Inflammatory macrophage treated with lipopolysaccharide for 4 hours (primary cell): Measurements from ENCODE around the gene ZFTA.
"Not testable (repeated sequence)": the region's sequence is repeated elsewhere in the genome, so short reads cannot be mapped to it uniquely, and the experiment has no call there.

Experiments
- DNase-seq: peaks from one replicate; pipeline ENCODE4 v3.0.0-alpha.2; 2020

The ZFTA gene

DNA sequence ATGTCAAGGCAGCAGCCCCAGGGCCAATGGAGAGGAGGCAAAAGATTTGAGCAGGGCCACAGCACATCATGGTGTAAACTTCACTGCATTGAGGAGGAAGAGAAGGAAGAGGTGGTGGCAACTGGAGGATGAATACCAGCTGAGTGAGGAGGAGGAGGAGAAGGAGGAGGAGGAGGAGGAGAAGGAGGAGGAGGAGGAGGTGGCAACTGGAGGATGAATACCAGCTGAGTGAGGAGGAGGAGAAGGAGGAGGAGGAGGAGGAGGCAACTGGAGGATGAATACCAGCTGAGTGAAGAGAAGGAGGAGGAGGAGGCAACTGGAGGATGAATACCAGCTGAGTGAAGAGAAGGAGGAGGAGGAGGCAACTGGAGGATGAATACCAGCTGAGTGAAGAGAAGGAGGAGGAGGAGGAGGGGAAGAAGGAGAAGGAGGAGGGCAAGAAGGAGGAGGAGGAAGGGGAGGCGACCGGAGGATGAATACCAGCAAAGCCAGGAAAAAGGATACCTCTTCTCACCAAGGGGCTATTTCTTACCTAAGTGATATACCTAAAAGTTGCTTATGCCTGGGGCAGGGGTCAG lies 3.3 kb upstream of the ZFTA start:
- not testable (repeated sequence) for DNase-seq

DNA sequence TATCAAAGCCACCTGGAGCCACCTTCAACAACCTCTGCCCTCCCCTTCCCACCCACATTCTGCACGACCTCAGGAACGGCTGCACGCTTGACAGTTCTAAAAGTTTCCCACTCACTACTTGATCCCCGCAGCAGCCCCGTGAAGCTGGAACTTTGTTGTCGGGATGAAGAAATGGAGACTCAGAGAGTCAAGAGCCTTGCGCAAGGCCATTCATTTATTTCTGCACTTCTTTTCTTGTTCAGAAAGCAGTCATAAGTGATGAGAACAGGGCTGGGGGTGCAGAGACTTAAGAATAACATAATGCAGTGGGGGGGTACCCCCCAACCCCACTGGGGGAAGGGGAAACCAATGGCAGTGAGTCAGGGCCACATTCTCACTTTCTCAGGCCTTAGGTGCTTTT lies 2.2 kb upstream of the ZFTA start:
- DNase-seq: peak; percentile 38

DNA sequence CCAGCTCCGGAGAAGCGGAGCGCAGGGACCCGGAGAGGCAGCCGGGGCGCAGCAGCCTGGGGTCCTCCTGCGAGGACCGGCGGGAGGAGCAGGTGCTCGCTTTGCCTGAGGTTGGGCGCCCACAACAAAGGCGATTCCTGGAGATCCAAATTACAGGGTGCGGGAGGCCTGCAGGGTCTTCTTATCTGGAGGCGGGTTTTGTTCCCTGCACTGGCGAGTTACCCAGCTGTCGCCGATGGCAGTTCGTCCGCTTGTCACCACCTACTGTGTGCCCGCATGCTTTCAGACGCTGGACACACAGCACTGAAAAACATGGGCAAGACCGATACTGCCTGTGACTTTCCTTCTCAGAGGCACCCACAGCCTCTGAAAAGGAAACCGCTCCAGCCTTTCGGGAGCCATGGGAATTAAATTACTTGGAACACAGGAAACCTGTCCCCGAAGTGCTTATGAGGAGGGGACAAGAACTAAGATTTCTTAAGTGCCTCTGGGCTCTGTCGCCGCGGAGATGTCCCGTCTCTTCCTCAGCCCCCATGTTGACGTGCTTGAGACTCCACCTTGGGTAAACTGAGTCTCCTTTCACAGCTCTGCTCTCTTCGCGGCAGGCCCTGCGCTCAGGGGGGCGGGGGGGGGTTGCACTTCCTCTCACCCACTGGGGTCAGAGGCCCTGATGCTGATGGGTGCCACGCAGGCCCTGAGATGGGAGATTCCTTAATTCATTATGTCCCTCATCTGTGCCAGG lies 1.3 kb upstream of the ZFTA start:
- no peak for DNase-seq

DNA sequence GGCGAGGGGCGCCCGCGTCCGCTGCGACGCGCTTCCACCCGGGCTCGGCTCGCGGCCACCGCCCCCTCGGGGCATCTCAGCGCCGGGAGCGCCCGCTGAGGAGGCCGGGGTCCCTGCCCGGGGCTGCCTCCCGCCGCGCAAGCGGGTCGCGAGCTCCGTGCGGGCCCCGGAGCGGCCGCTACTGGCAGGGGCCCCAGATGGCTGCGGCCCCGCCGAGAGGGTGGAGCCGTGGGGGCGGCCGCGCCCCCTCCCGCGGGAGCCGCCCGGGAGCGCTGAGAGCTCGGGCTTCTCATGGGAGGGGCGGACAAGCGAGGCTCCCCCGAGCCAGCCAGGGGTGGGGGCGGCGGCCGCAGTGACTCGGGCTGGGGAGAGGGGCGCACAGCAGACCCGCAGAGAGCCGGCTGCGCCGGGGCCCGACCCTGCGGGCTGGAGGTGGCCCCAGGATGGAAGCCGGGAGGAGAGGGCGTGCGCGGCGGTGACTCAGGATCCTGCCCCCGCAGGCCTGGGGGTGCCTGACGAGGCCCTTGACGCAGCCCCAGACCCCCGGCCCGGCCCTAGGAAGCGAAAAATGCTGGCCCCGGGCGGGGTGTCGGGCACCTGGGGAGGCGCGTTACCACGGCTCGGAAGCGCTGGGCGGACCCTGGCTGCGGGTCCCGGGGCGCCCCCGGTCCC lies 603 bp upstream of the ZFTA start:
- no peak for DNase-seq

DNA sequence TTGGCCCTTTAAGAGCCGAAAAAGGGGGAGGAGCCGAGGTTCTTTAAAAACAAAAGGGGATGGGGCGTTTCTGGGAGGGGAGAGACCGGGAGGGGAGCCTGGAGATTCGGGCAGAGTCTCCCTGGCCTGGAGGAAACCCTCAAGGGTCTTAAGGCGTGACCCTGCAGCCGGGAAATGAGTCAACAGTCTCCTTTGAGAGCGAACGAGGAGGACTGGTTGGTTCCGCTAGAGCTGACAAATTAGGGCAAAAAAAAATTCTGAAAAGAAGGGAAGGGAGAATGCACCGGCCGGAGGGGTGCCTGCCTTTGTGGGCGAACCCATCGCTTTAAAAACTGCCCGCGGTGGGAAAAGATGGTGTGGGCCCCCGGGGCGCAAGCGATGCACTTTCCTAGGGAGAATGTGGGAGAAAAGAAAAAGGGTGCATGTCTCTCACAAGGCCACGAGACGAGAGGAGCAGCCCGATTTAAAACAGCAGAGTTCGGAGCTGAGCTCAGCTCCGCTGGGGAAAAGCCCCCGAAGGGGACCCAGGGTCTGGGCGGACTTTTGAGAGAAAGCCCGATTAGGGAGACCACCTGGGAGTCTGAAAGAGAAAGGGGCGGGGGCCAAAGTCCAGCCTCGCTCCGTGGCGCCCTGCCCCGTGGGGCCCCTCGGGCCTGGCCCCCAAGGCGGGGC lies 874 bp downstream of the ZFTA start:
- DNase-seq: peak; percentile 41

DNA sequence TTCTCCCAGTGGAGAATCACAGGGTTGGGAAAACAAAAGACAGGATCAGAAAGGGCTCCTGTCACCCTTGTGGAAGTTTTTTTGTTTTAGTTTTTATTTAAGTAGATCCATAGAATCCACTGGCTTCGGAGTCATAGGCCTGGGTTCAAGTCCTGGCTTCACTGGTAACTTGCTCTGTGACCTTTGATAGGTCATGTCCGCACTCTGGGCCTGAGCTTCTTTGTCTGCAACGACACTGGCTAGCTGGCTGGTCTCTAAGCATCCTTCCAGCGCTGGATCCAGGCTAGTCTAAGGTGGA lies 1.4 kb downstream of the ZFTA start:
- no peak for DNase-seq

DNA sequence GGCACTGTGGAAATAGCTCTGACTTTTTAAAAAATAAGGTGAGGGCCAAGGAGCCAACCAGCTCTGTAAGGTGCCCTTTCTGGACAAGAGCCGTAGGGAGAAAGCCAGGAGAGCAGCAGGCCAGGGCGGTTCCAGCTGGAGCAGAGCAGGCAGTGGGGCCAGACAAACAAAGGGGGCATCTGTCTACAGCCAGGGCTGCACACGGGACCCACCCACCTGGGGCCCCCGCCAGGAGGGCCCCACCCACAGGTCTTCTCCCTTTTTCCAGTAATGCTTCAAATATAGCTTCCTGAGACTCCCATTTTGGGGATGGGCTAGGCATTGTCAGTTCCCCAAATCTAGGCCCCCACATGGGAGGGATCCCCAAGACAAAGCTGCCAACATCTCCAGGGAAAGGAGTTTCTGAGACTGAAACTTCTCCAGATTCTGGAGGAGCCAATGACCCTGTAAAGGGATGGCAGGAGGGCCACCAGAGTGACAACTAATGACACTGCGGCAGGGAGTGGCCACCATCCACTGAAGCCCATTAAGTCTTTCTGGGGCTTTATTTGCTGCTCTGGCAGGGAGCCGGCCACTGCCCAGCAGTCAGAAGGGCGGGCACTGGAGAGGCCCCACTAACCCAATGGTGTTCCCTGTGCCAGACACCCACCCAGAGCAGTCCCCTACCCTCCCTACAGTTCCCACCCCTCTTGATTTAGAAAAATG lies 1.9 kb downstream of the ZFTA start:
- no peak for DNase-seq

DNA sequence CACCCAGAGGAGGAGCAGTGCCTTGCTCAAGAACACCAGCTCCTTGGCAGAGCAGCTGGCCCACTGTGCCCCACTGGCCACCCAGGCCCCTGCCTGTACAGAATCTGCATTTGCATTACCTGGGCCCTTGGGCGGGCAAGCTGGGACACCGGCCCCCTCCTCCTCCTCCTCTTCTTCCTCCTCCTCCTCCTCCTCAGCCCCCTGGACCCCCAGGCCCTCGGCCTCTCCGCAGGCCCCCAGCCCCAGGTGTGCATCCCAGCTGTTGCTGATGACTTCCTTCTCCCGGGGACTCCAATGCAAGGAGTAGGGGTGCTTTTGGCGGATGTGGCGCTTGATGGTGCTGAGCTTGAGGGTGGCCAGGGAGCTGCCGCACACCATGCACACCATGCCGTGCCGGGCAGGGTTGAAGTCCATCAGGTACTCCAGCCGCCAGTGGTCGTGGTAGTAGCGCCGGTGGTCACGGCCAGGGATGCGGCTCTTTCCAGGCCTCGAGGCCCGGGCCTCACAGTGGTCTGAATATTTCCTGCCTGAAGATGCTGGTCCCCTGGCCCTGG lies 2.8 kb downstream of the ZFTA start:
- no peak for DNase-seq

DNA sequence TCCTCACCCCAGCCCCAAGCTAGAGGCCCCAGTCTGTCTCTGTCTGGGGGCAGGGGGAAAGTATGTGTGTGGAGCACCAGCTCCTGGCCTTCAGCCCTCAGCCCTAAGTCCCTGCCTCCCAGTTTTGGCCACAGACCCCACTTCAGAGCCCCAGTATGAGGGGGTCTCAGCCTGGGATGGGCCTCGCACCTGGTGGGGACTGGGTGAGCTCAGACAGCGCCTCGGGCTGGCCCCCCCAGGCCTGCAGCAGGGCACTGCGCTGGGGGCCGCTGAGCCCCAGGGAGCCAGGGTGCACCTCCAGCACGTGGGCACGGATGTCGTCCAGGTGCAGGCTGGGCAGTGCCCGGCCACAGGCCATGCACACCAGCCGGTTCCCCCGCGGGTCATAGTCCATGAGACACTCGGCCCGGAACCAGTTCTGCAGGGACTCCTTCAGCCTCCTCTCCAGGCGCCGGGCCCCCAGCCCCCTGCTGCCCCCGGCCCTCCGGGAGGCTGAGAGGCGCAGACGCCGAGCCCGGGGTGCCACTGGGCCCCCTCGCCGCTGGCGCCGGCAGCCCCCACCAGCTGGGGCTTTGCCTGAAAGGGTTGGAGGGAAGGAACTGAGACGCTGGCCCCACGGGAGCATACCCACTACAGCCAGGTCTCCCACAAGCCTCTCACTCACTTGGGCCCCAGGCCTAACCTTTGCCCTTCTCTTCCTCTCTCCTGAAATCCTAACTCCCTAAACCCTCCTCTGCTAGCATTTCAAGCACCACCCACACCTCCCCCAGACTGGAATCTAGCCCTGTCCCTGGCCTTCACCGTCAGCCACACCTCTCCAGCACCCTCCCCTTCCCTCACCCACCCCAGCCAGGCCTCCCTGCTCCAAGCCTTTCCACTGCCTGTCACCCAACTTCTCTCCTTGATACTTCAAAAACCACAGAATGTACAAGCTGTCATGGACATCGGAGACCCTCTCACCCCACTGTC lies 3.6 kb downstream of the ZFTA start:
- DNase-seq: no peak

DNA sequence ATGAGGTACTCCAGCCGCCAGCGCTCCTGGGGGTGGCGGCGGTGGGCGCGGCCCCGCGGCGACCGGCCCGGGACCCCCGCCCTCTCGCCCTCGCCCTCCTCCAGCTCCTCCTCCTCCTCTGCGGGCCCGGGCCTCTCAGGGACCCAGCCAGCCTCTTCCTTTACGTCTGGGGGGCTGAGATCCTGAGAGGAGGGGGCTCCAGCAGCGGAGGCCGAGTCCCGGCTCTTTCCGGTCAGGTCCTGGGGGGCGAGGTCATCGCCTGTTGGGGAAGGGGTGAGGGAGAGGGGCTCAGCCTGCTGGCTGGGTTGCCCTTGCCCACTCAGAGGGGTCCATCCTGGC lies 4.3 kb downstream of the ZFTA start:
- DNase-seq: no peak

DNA sequence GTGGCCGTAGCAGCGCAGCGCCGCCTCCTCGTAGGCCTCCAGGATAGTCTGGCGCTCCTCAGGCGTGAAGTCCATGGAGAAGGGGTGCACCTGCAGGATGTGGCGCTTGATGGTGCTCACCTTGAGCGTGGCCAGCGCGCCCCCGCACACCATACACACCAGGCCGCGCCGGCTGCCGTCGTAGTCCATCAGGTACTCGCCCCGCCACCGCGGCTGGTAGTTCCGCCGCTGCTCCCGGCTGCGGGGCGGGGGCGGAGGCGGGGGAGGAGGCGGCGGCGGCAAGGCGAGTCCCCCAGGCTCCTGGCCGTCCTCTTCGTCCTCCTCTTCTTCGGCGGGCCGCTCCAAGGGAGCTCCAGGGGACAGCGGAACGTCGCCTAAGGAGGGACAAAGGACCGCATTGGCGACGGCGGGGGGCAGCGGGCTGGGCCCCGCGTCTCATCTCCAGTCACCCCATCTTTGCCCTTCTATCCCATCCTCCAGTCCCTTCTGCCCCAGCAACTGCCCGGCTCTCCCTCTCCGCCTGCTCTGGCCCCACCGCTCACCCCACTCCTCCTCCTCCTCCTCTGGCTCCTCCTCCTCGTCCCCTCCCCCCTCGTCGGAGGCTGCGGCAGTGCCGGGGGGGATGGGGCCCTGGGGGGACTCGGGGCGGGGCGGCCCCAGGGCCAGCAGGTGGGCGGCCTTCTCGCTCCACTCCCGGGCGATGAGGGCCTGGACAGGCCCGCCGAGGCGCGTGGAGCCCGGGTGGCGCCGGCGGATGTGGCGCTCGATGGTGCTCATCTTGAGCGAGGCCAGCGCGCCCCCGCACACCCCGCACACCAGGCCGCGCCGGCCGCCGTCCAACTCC lies 4.9 kb downstream of the ZFTA start:
- DNase-seq: no peak

DNA sequence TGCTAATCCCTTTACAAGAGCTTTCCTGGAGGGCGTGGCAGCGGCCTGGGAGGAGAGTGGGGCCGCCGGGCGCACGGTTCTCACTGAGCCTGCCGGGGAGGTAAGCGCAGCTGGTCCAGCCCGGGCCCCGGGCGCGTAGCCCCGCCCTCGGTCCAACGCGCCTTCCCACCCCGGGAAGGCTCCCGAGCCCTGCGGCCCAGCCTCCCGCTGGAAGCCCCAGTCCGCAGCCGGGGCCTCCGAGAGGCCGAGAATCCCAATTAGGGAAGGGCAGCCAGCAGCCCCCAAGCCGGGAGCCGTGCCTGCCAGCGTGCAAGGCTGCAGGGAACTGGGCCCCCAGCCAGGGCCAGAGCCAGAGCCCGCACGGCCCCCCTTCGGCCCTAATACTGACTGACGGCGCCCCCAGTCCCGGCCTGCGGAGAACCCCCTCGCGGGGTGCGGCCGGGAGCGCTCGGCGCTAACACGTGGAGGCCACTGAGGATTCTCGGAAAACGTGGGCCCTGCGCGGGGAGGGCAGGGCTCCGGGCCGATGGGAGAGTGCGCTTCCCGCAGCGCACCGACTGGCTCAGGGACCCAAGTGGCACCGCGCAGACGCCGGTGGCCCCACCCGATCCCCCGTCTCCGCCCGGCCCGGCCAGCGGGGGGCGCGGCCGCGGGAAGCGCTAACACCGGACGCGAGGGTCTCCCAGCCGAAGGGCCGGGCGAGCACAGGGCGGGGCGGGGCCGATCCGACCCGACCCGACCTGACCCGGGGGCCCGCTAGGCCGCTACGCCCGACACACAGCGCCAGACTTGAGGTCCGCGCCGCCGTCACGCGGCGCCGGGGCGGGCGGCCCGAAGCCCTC lies 5.7 kb downstream of the ZFTA start:
- DNase-seq: no peak

DNA sequence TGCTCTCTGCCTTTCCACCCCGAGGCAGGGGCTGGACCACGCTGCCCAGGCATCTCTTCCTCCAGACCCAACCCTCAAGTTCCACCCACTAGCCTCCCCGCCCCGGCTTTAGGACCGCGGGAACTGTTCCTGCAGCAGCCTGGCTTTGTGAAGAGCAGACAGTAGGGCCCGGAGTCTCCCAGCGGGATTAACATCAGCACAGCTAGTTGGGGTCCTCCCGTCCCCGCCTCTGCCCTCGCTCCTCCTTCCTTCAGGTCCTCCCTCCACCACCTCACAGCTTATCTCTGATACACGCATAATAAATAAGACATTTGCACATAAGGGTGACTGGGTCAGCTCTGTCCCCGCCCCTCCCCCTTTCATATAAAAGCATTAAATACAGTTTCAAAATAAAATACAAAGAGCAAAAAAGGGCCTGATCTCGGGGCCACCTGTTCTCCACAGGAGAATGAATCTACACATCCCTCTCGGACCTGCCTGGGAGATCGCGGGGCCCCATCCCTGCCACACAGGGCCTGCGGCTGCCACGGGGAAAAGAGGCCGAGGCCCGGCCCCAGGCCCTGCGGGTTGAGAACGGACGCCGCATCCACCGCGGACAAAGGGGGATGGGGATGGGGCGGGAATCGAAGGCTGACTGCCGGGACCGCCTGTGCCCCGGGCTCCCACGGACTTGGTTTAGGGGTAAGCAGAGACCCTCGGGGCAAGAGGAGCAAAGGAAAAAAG lies 6.5 kb downstream of the ZFTA start:
- no peak for DNase-seq

DNA sequence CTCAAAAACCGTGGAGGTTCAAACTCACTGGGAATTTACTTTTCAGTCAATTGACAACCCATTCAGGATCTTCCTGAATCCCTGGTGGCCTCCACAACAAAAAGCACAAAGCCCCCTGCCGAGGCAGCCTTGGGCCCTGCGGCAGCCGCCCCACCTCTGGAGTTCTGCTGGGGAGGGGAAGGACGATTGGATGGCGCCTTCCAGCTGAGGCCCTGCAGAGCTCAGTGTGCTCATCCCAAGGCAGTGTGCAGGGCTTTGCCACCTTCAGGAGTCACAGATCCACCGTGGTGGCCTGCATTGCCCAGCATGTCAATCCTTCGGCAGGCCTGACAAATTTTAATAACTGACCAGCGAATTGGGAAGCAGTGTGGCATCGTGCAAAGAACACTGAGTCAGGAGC lies 7.4 kb downstream of the ZFTA start:
- DNase-seq: no peak

DNA sequence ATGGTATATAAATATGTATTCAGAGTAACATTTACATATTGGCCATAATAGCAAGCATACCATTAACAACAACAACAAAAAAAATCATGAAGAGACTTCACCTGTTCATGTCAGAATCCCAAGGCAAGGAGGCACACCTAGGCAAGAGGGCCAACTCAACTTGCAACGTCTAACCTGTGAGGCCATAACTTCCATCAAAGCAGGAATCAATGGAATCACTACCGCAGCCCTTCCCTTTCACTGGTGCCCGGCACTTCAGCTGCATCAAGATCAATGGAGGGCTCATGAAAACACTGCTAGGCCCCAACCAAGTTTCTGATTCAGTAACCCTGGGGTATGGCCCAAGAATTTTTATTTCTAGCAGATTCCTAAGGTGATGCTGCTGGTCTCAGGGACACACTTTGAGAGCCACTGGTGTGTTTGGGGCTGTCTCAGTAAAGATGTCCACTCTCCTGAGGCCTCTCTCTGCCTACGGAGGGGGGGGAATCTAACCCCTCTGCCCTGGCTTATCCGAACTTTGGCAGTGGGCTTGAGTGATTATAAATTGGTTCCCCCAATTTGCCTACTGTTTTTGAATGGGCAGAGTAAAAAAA lies 8.0 kb downstream of the ZFTA start:
- DNase-seq: no peak

DNA sequence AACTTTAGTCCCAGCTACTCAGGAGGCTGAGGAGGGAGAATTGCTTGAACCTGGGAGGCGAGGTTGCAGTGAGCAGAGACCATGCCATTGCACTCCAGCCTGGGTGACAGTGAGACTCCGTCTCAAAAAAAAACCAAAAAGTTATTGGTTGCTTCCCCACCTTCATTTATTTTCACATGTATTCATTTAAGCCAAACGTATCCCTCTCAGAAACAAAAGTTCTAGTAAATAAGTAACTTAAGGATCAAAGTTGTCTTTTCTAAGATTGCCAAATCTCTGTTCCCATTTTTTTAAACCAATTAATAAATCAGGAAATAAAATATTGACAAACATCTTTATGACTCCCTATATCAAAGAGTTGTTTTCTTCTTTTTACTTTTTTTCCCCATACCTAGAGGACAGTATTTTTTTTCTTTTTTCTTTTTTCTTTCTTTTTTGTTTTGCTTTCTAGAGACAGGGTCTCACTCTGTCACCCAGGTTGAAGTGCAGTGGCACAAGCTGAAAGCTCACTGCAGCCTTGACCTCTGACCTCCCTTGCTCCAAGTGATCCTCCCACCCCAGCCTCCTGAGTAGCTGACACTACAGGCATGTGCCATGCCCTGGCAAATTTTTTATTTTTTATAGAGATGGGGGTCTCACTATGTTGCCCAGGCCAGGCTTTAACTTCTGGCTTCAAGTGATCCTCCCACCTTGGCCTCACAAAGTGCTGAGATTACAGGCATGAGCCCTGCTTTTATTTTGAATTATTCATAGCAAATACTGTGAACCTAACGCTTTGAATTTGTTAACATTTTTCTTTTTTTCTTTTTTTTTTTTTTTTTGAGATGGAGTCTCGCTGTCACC lies 11.4 kb downstream of the ZFTA start:
- DNase-seq: no peak

DNA sequence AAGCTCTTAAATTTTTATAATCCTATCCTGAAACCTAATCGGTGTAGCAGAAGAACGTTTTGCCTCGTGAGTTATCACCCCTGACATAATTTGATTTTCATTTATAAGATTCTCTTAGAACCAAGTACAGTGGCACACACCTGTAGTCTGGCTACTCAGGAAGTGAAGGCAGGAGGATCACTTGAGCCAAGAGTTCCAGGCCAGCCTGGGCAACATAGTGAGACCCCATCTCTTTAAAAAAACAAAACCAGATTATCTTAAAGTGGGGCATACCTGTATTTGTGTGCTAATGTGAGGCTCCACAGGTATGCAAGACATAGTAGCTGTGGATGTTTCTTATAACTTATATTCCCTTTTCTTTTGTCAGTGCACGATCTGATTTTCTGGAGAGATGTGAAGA lies 19.0 kb downstream of the ZFTA start:
- DNase-seq: no peak

DNA sequence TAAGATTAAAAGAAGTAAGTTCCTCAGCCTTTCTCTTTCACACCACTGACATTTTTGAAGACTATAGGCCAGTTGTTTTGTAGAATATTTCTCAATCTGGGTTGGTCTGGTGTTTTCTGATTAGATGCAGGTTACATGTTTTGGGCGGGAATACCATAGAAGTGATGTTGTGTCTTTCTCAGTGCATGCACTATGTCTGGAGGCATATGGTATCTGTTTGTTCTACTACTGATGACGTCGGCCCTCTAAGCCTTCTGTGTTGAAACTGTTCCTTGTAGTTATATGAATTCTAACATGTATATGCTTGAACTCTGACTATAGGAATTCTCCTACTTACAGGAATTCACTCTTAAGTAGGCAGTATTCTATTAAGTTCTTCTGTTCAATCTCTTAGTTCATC lies 21.6 kb downstream of the ZFTA start:
- no peak for DNase-seq
